Astrocyte (in vitro differentiated cells and primary cell): ENCODE measurements around the gene E2F2.

Experiments
- EZH2 ChIP-seq: IDR thresholded peaks from 2 replicates; pipeline ENCODE4 v1.6.1; 2012; ENCODE audit warnings: mild to moderate bottlenecking, low read length, inconsistent platforms; ENCODE audit not compliant: insufficient read depth
- TF ChIP-seq, protein P1 (sequence below): IDR thresholded peaks from 2 replicates; pipeline ENCODE4 v1.5.1; 2011; ENCODE audit warnings: low read depth, mild to moderate bottlenecking, inconsistent platforms, low read length, moderate library complexity; ENCODE audit not compliant: insufficient read depth

DNA sequence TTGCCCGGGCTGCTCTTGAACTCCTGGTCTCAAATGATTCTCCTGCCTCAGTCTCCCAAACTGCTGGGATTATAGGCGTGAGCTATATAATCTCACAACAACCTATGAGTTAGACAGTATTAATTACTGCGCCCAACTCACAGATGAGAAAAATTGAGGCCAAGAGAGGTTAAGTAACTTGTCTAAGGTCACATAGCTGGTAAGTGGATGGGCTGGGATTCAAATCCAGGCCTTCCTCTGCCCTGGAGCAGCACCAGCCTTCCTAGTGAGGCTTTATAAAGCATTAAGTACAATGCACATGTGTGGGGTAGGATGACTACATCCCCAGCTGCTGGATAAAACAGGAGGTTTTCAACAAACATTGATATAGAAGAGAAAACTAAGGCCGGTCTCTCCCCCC is 15.1 kb downstream of the E2F2 start:
- TF ChIP-seq, protein P1, sequence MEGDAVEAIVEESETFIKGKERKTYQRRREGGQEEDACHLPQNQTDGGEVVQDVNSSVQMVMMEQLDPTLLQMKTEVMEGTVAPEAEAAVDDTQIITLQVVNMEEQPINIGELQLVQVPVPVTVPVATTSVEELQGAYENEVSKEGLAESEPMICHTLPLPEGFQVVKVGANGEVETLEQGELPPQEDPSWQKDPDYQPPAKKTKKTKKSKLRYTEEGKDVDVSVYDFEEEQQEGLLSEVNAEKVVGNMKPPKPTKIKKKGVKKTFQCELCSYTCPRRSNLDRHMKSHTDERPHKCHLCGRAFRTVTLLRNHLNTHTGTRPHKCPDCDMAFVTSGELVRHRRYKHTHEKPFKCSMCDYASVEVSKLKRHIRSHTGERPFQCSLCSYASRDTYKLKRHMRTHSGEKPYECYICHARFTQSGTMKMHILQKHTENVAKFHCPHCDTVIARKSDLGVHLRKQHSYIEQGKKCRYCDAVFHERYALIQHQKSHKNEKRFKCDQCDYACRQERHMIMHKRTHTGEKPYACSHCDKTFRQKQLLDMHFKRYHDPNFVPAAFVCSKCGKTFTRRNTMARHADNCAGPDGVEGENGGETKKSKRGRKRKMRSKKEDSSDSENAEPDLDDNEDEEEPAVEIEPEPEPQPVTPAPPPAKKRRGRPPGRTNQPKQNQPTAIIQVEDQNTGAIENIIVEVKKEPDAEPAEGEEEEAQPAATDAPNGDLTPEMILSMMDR: no peak
- no peak for TF ChIP-seq EZH2
